22Rv1 (cell line): ENCODE measurements around the gene IGLL1.

Source experiments
- H3K27ac ChIP-seq: fragments of 450-650 bp; 2 replicates; pipeline ENCODE4 v1.5.1; 2017
- ZFX ChIP-seq: fragments of 450-650 bp; IDR thresholded peaks from 2 replicates; pipeline ENCODE4 v1.6.1; 2017; ENCODE audit warnings: antibody characterized with exemption, borderline replicate concordance
- TF ChIP-seq, protein P1 (sequence below): fragments of 450-650 bp; IDR thresholded peaks from 2 replicates; pipeline ENCODE4 v1.5.1; 2017; ENCODE audit warnings: mild to moderate bottlenecking

The IGLL1 gene

DNA sequence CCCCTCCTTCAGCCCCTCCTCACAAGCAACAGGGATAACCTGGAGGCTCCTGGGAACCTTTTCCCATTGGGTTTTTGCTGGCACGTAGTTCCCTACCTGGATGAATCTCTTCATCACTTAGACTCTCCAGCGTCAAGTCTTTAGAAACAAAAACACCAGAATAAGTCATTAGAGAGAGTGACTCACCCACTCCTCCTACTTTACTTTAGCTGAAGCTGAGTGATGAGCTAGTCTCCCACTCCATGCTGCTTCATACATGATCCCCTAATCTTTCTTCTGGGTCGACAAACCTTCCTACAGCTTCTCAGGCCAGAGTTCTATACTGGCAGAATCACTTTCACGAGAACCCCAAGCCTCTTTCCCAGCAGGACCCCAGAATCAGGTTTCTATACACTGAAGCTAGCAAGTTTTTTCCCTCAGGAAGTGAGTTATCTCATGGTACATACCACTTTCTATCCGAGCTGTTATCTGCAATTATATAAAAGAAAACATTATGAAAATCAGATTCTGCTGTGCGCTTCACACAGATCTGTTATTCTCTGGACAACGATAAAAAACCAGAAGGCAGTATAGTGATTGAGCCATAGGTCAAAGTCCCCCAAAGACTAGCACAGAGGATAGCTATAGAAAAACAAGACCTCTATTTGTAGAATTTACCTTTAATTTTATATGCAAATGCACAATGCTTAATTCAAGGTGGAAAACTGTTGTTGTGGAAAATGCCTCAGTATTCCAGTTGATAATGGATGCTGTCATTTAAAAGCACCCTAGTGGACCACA lies 33.3 kb upstream of the IGLL1 start:
- TF ChIP-seq, protein P1, sequence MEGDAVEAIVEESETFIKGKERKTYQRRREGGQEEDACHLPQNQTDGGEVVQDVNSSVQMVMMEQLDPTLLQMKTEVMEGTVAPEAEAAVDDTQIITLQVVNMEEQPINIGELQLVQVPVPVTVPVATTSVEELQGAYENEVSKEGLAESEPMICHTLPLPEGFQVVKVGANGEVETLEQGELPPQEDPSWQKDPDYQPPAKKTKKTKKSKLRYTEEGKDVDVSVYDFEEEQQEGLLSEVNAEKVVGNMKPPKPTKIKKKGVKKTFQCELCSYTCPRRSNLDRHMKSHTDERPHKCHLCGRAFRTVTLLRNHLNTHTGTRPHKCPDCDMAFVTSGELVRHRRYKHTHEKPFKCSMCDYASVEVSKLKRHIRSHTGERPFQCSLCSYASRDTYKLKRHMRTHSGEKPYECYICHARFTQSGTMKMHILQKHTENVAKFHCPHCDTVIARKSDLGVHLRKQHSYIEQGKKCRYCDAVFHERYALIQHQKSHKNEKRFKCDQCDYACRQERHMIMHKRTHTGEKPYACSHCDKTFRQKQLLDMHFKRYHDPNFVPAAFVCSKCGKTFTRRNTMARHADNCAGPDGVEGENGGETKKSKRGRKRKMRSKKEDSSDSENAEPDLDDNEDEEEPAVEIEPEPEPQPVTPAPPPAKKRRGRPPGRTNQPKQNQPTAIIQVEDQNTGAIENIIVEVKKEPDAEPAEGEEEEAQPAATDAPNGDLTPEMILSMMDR: no peak
- TF ChIP-seq ZFX: no peak

DNA sequence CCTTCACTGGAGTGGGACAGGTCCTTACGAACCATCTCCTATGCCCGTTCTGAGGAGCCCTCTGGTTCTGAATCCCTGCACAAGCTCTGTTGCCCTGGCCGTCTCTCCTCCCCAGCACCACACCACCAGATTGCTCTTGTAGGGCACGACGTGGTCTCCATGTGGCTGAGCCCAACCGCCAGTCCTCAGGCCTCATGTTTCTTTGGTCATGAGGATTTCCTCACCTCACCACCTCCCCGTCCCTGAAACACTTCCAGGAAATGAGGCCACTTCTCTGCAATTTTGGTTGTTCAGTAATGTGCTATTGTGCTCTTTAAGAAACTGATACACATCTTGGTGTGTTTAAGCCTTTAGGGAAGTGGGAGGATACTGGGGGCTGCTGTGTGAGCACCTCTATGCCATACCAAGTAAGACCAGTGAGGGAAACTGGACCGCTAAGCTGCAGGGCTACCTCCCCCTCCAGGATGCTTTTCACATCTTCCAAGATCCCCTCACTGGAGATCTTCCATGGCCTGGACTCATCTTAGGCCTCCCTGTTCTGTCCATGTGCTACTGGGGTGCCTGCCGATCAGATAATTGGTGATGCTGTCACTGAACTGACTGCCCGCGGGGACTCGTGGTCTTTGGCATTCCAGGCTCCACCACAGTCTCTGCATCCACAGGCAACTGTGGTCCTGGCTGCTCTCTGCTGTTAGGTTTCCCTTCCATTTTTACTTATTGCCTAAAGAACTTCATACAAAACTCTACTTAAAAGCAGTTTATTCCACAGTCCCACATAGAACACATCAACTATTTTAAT lies 30.1 kb upstream of the IGLL1 start:
- TF ChIP-seq ZFX: no peak
- TF ChIP-seq, protein P1: no peak
- H3K27ac ChIP-seq: no peak overlapping the region

More for the DNA sequence above, 33.3 kb upstream of the IGLL1 start:
- no peak overlapping the region for H3K27ac ChIP-seq

DNA sequence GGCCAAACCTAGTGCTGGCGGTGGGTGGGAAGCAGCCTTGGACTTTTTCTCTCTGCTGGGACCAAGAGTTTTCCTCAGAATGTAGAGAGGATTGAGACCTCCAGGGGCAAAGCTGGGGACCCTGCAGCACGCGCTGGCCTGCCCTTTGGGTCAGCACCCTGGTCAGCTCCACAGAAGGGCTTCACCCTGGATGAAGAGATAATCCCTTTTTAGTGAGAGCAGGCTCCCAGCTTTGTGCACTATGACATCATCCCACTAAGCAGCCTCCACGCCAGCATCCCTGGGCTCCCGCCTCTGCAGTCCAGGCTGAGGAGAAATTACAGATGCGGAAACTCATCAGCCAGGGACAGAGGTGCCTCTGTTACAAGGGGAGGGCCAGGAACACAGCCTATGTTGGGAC lies 28.5 kb upstream of the IGLL1 start:
- H3K27ac ChIP-seq: no peak overlapping the region
- TF ChIP-seq, protein P1: no peak
- TF ChIP-seq ZFX: no peak

DNA sequence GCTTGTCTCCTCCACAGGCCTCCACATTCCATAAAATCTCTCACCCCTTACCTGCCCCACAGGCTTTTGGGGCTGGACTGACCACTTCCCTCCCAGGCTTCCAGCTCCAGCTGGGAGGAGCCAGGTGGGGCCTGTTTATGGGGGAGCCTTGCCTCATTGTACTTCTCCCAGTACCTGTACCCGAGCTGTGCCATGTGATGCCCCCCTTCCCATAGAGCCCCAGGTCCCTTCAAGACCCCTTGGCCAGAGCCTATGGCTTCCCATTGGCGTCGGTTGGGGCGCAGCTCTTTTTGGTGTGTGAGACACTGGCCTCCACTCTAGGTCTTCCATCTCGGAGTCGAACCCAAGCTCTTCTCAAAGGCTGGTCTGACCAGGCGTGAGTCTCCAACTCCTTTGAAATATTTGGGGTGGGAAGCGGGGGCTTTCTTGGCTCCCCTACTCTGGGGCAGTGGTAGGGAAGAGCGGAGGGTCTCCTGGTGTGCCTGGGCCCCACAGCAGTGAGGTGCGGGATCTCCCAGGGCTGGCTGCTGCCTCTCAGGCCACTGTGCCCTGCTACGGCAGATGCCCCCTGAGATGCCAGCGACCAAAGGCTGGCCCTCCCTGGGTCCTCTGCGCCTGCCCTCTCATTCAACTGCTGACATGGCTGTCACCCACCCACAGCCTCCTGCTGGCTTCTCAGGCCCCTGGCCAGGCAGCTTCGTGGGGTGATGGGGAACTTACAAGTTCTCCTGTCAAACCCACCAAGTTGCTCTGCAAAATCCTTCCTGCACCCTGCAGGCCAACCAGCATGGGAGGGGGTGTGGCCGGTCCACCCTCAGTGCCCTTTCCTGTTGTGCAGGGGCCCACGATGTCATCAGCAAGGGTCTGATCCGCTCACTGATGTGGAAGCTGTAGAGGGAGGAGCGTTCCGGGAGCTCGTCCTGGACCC lies 26.4 kb upstream of the IGLL1 start:
- H3K27ac ChIP-seq: no peak overlapping the region
- no peak for TF ChIP-seq ZFX
- TF ChIP-seq, protein P1: no peak

DNA sequence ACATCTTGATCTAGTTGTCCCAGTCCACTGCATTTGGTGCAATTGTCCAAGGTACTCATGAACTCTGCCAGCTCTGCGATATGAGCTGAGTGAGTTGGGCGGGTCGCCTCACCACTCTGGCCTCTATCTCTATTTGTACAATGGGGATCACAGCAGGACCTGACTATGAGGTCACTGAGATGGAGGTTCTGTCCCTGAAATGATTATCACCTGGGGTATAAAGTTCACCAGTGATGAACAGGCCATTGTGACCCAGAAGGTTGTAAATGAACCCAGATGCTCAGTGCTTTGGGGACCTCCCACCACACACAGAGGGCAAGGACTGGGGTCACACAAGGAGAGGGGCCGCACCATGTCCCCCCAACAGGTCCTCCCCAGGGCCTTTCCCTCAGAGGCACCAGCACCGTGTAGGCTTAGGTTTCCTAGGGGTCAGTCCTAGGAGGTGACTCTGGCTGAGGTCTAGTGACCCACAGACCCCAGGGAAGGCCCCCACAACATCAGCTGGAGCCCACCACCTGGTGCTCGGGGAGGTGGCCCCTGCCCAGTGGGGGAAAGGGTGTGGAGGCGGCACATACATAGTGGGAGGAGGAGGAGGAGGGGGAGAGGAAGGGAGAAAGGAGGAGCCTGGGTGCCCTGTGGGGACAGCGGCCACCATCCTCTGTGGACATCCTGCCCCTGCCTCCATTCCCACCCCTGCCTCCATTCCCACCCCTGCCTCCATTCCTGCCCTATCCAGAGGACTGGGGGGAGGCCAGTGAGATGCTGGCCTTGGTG lies 25.0 kb upstream of the IGLL1 start:
- H3K27ac ChIP-seq: no peak overlapping the region
- TF ChIP-seq, protein P1: no peak
- TF ChIP-seq ZFX: no peak

DNA sequence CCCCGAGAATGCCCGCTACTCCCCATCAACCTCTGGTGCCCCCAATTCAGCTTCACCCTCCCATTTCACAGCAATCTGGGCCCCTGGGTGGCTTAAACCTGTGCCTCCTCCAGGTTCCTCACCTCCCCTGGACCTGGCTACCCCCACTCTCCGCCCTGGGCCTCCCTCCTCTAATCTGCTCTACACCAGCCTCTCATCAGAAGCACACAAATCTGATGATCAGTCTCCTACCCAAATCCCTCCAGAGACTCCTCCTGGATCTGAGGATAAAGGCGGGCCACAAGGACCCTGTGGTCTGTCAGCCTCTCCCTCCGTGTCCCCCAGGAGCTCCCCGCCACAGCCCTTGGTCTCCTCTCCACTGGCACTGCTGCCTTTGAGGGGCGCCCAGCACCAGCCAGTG lies 23.2 kb upstream of the IGLL1 start:
- TF ChIP-seq, protein P1: no peak
- TF ChIP-seq ZFX: no peak
- no peak overlapping the region for H3K27ac ChIP-seq
